Stomach (tissue), 9 donors: ENCODE results near the gene TP53BP2. TPM values are rescaled to one million over a fixed set of nuclear protein-coding genes. Genes with fewer than 3 reads are reported as not detected.

ENCODE experiments used
- DNase-seq, 2 donors: peaks; one replicate each; pipeline versions ENCODE4 v3.0.0 to v3.0.0-alpha.2; 2013 to 2019
- H3K27ac ChIP-seq, 5 donors: fragments of 200-600 bp in 4 of 5; sonication (generic) in 4 of 5; one replicate each; pipeline ENCODE4 v1.5.1; 2013 to 2019; ENCODE audit warnings: mild to moderate bottlenecking in 1 of 5, moderate library complexity in 1 of 5
- H3K27me3 ChIP-seq, 3 donors: fragments of 200-600 bp; sonication (generic); one replicate each; pipeline ENCODE4 v1.5.1; 2017 to 2019; ENCODE audit warnings: mixed run types in 1 of 3
- H3K36me3 ChIP-seq, 4 donors: fragments of 200-600 bp; sonication (generic); 1 replicate in 3 of 4; 2 replicates in 1 of 4; pipeline ENCODE4 v1.5.1; 2016 to 2019
- H3K4me1 ChIP-seq, 4 donors: fragments of 200-600 bp; sonication (generic); one replicate each; pipeline ENCODE4 v1.5.1; 2016 to 2019
- H3K4me3 ChIP-seq, 4 donors: fragments of 200-600 bp; sonication (generic) in 3 of 4; one replicate each; pipeline ENCODE4 v1.5.1; 2016 to 2019; ENCODE audit warnings: mild to moderate bottlenecking in 1 of 4
- H3K9me3 ChIP-seq, 4 donors: fragments of 200-600 bp; sonication (generic); one replicate each; pipeline ENCODE4 v1.5.1; 2016 to 2019
- EP300 ChIP-seq: sonication (generic); formaldehyde crosslinking; IDR thresholded peaks from one replicate; pipeline ENCODE4 v1.6.1; 2017; ENCODE audit warnings: antibody characterized with exemption
- POLR2A ChIP-seq, 4 donors: fragments of 450-650 bp; IDR thresholded peaks; one replicate each; pipeline ENCODE4 v1.6.1; 2016; ENCODE audit warnings: antibody characterized with exemption in 4 of 4, control low read depth in 2 of 4, mild to moderate bottlenecking in 1 of 4, moderate library complexity in 1 of 4
- POLR2AphosphoS5 ChIP-seq, 3 donors: sonication (generic); formaldehyde crosslinking; IDR thresholded peaks; one replicate each; pipeline ENCODE4 v1.6.1; 2016; ENCODE audit warnings: antibody characterized with exemption in 3 of 3
- WGBS, 5 donors: extraction: QIAGEN DNeasy Blood & Tissue Kit in 3 of 5; methylation state at CpG; one replicate each; pipeline versions ENCODE4 v1.1.5 to v1.1.7; 2013 to 2018; 5-methylcytosine and 5-hydroxymethylcytosine counted together
- intact Hi-C: fragments of 100-400 bp; cut with DNase I; formaldehyde crosslinking; loops from one replicate; pipeline ENCODE4 v1.15.1; 2023; ENCODE audit warnings: low total_unique reads
- polyA plus RNA-seq, 3 donors: library from polyadenylated mRNA; stranded (reverse); fragments of 200-250 nt; gene quantifications; one replicate each; pipeline ENCODE4 v1.2.3, GENCODE V29; 2013
- total RNA-seq, 5 donors: library from RNA; depleted of rRNA; stranded (reverse); fragments of >200 nt; gene quantifications; one replicate each; pipeline versions ENCODE4 v1.1.0 to v1.2.3, GENCODE V29; 2014 to 2016
- TF ChIP-seq, protein P1 (sequence below), 7 experiments: fragments of 450-650 bp in 4 of 7; fragments of 200-600 bp in 3 of 7; sonication (generic) in 3 of 7; IDR thresholded peaks; one replicate each; pipeline ENCODE4 v1.5.1; 2016 to 2019; ENCODE audit warnings: antibody characterized with exemption in 7 of 7, control low read depth in 2 of 7, mild to moderate bottlenecking in 1 of 7
- donor health status: healthy with polysubstance abuse.
- donor health status: Bipolar disorder and iron deficiency.
- donor health status: healthy.

Gene TP53BP2
- total and polyA plus RNA-seq, 8 donors = 6.9 to 157 (median 32.9) TPM

- H3K36me3 ChIP-seq = no peaks in the 10 kb centered on the region
- H3K4me1 ChIP-seq = peaks cover 21 to 87% (median 40%) of the 10 kb centered on the region in 4 donors
- H3K9me3 ChIP-seq = no peaks in the 10 kb centered on the region
- H3K4me3 ChIP-seq = no peak overlapping the region
- H3K27me3 ChIP-seq = no peaks in the 10 kb centered on the region
- intact Hi-C loops = no loop called here
- TF ChIP-seq, protein P1, sequence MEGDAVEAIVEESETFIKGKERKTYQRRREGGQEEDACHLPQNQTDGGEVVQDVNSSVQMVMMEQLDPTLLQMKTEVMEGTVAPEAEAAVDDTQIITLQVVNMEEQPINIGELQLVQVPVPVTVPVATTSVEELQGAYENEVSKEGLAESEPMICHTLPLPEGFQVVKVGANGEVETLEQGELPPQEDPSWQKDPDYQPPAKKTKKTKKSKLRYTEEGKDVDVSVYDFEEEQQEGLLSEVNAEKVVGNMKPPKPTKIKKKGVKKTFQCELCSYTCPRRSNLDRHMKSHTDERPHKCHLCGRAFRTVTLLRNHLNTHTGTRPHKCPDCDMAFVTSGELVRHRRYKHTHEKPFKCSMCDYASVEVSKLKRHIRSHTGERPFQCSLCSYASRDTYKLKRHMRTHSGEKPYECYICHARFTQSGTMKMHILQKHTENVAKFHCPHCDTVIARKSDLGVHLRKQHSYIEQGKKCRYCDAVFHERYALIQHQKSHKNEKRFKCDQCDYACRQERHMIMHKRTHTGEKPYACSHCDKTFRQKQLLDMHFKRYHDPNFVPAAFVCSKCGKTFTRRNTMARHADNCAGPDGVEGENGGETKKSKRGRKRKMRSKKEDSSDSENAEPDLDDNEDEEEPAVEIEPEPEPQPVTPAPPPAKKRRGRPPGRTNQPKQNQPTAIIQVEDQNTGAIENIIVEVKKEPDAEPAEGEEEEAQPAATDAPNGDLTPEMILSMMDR (IDR thresholded peaks at IDR 0.05) = no peak
- TF ChIP-seq POLR2AphosphoS5 (IDR thresholded peaks at IDR 0.05) = no peak
- no peak for TF ChIP-seq POLR2A (IDR thresholded peaks at IDR 0.05)
- TF ChIP-seq EP300 = no peak
- DNase-seq = no peak
- 86 to 93% (median 90%) methylated on average over 1 of the region's 1 CpG for WGBS, 5 donors
- H3K27ac ChIP-seq = no peak overlapping the region
Measured at GRCh38 chr1:223829678-223830077, 16.1 kb downstream of the TP53BP2 start.

DNA sequence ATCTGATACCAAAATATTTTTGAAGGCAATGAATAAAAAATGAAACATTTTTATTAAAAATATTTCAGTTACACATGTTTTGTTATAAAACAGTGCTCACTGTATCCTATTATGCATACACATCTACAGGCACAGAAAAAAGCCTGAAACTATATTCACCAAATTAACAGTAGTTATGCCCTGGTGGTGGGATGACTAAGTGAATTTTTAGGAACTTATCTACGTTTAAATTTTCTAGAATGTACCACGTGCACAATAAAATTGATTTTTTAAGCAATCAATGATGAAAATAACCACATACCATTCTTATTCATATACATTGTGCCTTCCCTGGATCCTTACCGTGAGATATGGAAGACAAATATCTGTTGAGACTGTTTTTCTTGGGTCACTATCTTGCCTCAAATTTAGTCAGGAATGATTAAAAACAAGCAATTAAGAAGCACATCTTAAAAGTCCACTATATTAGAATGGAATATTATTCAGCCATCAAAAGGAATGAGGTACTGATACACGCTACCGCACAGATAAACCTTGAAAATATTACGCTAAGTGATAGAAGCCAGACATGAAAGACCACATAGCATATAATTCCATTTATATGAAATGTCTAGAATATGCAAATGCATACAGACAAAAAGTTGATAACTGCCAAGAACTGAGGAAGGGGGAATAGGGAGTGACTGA lies 17.4 kb downstream of the TP53BP2 start:
- Histone ChIP-seq H3K9me3 (no peaks in the 10 kb centered on the region), H3K27ac (no peak overlapping the region), H3K27me3 (no peaks in the 10 kb centered on the region), H3K4me1 (peaks cover 27 to 87% (median 46%) of the 10 kb centered on the region in 4 donors), H3K4me3 (no peak overlapping the region), H3K36me3 (no peaks in the 10 kb centered on the region)
- TF ChIP-seq POLR2A (IDR thresholded peaks at IDR 0.05) (no peak), EP300 (no peak), POLR2AphosphoS5 (IDR thresholded peaks at IDR 0.05) (no peak)
- TF ChIP-seq, protein P1 (IDR thresholded peaks at IDR 0.05) = no peak
- WGBS, 5 donors = 86 to 94% (median 92%) methylated on average over 6 of the region's 6 CpGs
- intact Hi-C loops = no loop called here
- no peak for DNase-seq

DNA sequence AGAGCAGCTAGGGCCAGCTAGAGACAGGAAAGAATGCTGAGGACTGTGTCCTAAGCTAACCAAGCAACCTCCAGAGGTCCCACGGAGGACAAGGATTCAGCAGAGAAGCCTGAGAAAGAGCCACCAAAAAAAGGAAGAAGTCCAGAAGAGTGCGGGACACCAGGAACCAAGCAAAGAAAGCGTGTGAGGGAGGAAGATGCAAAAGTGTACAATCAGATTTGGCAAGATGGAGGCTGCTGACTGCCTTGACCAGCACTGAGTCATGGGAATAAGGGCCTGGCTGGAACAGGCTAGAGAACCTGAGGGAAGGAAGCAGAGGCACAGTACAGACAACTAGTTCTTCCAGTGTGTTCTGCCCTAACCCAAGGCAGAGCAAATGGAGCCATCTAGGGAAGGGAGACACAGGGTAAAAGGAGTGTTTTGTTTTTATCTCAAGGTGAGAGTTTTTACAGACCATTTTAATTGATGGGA lies 18.5 kb downstream of the TP53BP2 start:
- H3K27me3 ChIP-seq = no peaks in the 10 kb centered on the region
- H3K9me3 ChIP-seq = no peaks in the 10 kb centered on the region
- intact Hi-C loops = no loop called here
- no peak for DNase-seq
- H3K27ac ChIP-seq = no peak overlapping the region
- WGBS, 5 donors = 81 to 91% (median 87%) methylated on average over 3 of the region's 3 CpGs
- peaks cover 26 to 87% (median 40%) of the 10 kb centered on the region in 4 donors for H3K4me1 ChIP-seq
- TF ChIP-seq POLR2AphosphoS5 (IDR thresholded peaks at IDR 0.05) = no peak
- TF ChIP-seq EP300 = no peak
- TF ChIP-seq POLR2A (IDR thresholded peaks at IDR 0.05) = no peak
- TF ChIP-seq, protein P1 (IDR thresholded peaks at IDR 0.05) = no peak
- H3K4me3 ChIP-seq = no peak overlapping the region
- H3K36me3 ChIP-seq = no peaks in the 10 kb centered on the region

DNA sequence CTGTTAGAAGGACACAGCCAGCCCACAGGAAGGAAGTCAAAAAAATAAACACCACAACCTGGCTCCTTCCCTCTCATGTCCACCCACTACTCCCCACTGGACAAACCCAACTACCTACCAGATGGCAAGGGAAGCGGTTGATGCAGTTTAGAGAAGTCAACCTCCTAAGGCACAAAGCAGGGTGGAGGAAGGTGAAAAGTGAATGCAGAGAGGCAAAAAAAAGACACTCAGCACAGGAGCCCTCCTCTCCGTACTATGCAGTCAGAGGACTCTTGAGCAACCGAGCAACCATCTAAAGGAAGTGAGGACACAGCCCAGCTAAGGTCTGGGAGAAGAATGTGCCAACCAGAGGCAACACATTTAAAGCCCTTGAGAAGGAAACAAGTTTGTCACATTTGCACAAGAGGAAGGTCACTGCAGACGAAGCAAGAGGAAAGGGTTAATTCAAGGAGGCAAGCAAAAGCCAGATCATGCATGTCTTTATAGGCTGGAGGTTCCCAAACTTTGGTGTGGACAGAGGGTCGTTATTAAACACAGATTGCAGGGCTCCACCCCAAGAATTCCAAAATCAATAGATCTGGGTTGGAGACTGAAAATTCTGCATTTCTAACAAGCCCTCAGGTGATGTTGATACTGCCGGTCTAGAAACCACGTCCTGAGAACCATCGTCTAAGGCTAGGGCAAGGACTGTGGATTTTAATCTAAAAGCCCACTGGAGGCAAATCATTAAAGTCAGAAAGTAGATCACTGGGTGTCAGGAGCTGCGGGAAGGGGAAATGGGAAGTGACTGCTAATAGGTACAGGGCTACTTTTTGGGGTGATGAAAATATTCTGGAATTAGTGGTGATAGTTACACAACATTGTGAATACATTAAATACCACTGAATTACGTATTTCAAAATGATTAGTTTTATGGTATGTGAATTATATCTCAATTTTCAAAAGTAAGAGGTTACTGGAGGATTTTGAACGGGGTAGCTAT lies 19.7 kb downstream of the TP53BP2 start:
- Histone ChIP-seq H3K27ac (peak overlapping the region in 2 of 5 donors; percentile 3 to 39), H3K4me1 (peaks cover 24 to 86% (median 37%) of the 10 kb centered on the region in 4 donors), H3K9me3 (no peaks in the 10 kb centered on the region), H3K36me3 (peaks cover 0 to 1% (median under 1%) of the 10 kb centered on the region in 4 donors), H3K27me3 (no peaks in the 10 kb centered on the region), H3K4me3 (no peak overlapping the region)
- 73 to 82% (median 77%) methylated on average over 11 of the region's 11 CpGs for WGBS, 5 donors
- TF ChIP-seq POLR2A (IDR thresholded peaks at IDR 0.05) (no peak), POLR2AphosphoS5 (IDR thresholded peaks at IDR 0.05) (no peak)
- intact Hi-C loops = no loop called here
- DNase-seq = no peak
